Smooth muscle cell of the coronary artery (primary cell): ENCODE measurements around the gene FGD6. TPM values are rescaled to one million over a fixed set of nuclear protein-coding genes. Genes with fewer than 3 reads are reported as not detected.

Source experiments
- total RNA-seq: library from RNA; depleted of rRNA; stranded (reverse); fragments of >200 nt; gene quantifications from 2 replicates; pipeline ENCODE4 v1.2.3, GENCODE V29; 2014; ENCODE audit warnings: low replicate concordance

The FGD6 gene
- total RNA-seq: 2.6 and 26.9 TPM in 2 replicates

GRCh38 chr12:95217377-95218149 is at the start of gene FGD6, which contains the start of gene VEZT:
FGD6 (minus strand) TSS chr12:95217467; CDS start chr12:95217240, 227 bp downstream.
VEZT (plus strand) TSS chr12:95217807; CDS start chr12:95217851, 44 bp downstream.

GRCh38 chr12:95072900-95073697 is 144.2 kb downstream of the FGD6 start, which contains the start of gene NR2C1:
NR2C1 (minus strand) TSS chr12:95073618; CDS start chr12:95067384, 6,234 bp downstream.

Other genes starting within 250 kb of the FGD6 start
- gene NDUFA12, start 213.8 kb downstream of the FGD6 start, total RNA-seq: 93.7 and 104 TPM in 2 replicates
- 7.5 and 14.4 TPM in 2 replicates for gene NR2C1, start 143.8 kb downstream of the FGD6 start, total RNA-seq
- 33.3 and 87.9 TPM in 2 replicates for gene VEZT, start 340 bp upstream of the FGD6 start, total RNA-seq